GM19025 (cell line): ENCODE measurements around the gene RTN4.
"Not testable (repeated sequence)": the region's sequence is repeated elsewhere in the genome, so short reads cannot be mapped to it uniquely, and the experiment has no call there.

ENCODE experiments used
- ATAC-seq: cut with Tn5 transposase; IDR thresholded peaks from one replicate; pipeline ENCODE4 v1.9.1; 2021; ENCODE audit warnings: mild to moderate bottlenecking, low read depth, moderate library complexity; ENCODE audit not compliant: unreplicated experiment

Gene RTN4, protein sequence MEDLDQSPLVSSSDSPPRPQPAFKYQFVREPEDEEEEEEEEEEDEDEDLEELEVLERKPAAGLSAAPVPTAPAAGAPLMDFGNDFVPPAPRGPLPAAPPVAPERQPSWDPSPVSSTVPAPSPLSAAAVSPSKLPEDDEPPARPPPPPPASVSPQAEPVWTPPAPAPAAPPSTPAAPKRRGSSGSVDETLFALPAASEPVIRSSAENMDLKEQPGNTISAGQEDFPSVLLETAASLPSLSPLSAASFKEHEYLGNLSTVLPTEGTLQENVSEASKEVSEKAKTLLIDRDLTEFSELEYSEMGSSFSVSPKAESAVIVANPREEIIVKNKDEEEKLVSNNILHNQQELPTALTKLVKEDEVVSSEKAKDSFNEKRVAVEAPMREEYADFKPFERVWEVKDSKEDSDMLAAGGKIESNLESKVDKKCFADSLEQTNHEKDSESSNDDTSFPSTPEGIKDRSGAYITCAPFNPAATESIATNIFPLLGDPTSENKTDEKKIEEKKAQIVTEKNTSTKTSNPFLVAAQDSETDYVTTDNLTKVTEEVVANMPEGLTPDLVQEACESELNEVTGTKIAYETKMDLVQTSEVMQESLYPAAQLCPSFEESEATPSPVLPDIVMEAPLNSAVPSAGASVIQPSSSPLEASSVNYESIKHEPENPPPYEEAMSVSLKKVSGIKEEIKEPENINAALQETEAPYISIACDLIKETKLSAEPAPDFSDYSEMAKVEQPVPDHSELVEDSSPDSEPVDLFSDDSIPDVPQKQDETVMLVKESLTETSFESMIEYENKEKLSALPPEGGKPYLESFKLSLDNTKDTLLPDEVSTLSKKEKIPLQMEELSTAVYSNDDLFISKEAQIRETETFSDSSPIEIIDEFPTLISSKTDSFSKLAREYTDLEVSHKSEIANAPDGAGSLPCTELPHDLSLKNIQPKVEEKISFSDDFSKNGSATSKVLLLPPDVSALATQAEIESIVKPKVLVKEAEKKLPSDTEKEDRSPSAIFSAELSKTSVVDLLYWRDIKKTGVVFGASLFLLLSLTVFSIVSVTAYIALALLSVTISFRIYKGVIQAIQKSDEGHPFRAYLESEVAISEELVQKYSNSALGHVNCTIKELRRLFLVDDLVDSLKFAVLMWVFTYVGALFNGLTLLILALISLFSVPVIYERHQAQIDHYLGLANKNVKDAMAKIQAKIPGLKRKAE

DNA sequence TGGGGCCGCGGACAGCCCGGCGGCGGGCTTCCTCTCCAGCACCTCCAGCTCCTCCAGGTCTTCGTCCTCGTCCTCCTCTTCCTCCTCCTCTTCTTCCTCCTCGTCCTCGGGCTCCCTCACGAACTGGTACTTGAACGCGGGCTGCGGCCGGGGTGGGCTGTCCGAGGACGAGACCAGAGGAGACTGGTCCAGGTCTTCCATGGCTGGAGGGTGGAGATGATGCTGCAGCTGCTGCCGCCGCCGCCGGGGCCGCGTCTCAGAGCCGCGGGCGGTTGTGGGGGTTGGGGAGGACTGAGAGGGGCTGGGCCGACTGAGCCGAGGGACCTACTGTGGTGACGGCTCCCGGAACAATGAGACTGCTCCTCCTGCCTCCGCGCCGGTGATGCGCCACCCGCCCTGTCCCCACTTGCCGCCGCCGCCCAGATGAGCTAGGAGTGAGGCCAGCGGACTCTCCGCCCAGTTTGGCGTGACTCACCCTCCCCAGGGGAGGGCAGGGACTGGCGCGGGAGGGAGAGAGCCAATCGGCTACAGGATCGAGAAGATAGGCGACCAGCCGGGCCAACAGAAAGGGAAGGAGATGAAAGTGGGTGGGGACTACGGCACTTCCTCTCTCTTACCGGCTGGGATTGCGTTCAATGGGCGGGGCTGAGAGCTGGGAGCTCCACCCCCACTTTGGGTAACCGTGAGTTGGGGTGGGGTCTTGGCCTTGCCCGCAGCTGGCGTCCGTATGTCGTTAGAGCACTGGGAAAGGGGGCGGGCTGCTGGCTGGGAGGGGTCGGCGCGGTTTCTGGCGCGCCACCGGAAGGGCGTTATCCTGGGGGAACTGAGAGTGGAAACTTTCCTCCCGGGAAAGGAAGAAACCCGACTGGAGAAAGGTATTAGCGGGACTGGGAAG is at the start of gene RTN4:
TSS of gene RTN4 (minus strand) at position 352 of the 895 bp plus-strand sequence. CDS start at position 201, 151 bp downstream.
- peak; percentile 87 for ATAC-seq

DNA sequence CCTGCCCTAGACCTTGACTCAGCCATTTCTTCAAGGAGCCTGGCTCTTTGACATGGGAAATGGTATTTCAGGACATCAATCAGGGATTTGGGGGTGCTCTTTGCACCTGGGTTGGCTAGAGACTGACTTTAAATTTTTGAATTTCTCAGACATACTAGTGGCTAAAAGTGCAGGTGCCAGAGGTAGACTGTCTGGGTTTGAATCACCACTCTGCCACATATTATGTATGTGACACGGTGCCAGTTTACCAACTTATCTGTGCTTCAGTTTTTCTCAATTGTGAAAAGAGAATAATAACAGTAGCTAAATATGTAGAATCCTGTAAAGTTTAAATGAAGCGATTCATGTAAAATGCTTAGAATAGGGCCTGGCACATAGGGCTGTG is 49.2 kb upstream of the RTN4 start:
- ATAC-seq, result no peak

DNA sequence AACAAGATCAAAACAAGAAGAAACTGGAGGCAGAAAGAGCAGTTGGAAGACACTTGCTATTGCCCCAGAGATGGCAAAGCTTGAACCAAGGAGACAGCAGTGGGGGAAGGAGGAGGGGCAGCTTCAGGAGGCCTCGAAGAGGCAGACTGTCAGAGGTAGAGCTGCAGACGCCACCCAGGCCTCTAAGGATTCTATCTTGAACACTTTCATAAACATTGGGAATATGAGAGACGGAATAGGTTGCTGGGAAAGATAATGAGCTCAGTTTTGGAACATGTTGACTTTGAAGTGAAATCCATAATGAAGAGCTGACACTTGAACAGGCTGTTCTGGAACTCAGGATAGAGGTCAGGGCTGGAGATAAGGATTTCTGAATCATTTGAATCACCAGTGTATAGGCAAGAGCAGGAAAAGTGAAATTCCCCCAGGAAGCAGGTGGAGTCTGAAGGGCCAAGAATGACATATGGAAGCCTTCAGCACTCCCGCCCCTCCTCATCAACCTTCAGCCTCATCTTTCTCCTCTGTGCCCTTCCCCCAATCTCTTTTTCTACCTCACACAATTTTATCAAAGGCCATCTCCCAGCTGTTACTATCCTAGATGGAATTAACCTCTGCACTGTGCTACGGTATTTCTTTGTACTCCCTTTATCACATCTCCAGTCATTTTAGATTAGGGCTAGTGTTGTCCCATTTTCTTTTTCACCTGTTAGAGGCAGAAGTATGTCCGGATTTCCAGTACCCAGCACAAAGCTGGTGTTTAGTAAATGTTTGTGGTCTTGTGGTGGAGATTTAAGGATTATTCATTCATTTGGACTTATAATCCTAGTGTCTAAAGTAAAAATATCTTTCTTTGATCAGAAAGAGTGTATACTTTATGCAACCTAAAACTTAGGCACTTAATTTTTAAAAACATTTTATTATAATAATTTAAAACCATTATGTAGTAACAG is 47.5 kb upstream of the RTN4 start:
- no peak for ATAC-seq

DNA sequence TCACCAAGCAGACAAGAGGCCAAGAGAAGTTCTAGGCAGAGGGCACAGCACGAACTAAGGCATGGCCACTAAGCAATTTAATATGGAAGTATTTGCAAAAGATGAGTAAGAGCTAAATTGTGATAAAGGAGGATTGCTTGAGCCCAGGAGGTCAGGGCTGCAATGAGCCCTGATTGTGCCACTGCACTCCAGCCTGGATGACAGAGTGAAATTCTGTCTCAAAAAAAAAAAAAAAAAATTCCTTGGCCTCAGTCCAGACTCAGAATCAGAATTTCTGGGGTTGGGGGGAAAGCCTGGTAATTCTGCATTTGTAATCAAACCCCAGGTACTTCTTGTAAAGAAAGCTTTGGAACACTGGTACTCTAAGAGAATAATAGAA is 46.8 kb upstream of the RTN4 start:
- no peak for ATAC-seq

DNA sequence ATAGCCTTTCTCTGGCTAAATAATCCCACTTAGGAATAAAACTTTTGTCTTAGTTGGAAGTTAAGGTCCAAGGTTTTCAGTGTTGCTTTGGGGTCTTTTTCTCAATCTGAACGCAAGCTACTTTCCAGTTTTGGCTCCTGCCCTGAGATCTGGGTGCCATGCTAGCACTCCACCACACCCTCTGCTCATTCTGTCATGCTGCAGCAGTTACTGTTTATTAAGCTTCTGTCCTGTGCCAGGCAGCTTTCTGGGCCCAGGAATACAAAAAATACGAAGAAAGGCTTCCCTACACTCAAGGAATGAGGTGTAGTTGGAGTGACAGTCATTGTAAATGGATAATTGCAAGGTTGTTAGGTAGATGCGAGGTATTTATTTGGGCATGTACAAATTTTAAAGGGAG is 46.3 kb upstream of the RTN4 start:
- ATAC-seq, result no peak

DNA sequence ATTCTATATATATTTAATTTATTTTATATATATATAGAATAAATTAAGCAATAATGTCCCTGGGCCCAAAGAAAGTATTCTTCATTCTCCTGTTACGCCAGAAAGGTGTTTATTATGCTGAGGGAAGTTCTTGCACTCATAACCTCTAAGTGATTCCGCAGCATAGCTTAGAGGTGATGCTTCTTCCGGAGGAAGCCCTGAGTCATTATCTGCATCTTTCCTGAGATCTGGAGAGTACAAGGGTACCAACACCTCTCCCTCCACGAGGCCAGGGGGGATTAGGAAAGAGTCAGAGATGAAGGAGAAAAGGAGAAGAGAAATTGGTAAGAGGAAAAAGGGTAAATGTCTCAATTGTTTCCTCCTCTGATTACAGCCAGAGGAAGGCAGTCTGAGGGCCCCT is 43.1 kb upstream of the RTN4 start:
- ATAC-seq, result no peak

DNA sequence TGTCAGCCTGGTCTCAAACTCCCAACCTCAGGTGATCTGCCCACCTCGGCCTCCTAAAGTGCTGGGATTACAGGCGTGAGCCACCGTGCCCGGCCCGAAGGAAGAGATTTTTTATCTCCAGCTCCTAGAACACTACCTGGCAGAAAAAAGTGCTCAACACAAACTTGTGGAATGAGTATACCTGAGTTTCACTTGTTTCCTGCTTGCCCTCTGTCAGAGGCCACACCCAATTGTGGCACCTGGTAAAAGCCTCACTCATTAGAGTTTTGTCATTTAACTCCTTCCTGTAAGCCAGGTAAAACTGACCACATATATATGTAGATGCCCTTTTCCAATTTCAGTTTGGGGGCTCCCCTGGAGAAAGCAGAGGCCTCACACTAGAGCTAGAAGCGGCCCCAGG is 42.2 kb upstream of the RTN4 start:
- no peak for ATAC-seq

DNA sequence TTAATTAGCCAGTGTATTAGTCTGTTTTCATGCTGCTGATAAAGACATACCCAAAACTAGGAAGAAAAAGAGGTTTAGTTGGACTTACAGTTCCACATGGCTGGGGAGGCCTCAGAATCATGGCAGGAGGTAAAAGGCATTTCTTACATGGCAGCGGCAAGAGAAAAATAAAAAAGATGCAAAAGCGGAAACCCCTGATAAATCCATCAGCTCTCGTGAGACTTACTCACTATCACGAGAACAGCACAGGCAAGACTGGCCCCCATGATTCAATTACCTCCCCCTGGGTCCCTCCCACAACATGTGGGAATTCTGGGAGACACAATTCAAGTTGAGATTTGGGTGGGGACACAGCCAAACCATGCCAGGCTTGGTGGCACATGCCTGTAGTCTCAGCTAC is 41.4 kb upstream of the RTN4 start:
- not testable (repeated sequence) for ATAC-seq

DNA sequence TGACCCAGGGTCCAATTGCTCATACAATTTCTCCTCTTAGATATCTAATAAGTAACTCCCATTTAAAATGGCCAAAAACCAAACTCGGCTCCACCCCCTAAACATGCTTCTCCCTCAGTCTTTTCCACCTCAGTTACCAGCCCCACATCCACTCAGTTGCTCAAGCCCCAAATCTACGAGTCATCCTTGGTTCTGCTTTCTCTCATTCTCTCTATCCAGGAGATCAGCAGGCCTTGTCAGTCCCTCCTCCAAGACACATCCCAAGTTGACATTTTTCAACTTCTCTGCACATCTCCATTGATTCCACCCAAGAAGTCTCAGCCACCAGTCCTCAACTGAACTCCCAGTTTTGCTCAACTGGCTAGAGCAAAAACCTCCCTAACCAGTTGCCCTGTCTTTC is 40.5 kb upstream of the RTN4 start:
- ATAC-seq, result no peak

DNA sequence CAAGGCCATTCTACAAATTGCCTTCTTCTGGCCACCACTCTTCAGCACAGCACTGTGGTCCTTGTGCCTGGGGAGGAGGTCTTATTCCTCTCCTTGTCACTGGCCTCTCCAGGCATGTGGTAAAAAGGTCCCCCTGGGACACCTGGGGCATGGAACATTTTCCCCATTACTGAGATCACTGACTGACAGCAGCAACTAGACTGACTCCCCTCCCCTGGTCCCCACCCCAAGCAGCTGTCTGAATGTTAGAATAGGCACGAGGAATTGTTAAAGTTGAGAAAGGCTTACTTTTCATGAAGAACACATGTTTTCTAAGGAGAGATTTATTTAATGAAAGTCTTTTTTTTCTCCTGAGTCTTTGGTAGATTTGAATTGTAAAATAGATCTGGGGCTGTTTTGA is 39.5 kb upstream of the RTN4 start:
- ATAC-seq, result no peak

DNA sequence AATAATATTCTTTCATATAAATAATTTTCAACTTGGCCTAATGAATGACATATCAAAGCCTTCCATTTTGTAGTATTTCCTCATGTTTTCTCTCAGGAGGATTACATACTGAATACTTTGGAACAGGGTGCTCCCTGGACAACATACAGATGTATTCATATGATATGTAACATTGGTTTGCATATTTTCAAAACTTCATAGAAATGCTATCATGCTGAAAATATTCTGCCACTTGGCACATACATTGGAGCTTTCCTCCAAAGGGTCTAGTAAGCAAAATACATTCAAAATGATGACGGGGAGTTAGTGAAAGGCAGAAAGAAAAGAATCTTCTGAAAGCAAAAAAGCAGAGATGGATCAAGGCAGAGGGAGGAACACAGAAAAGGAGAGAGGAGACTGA is 38.1 kb upstream of the RTN4 start:
- no peak for ATAC-seq

DNA sequence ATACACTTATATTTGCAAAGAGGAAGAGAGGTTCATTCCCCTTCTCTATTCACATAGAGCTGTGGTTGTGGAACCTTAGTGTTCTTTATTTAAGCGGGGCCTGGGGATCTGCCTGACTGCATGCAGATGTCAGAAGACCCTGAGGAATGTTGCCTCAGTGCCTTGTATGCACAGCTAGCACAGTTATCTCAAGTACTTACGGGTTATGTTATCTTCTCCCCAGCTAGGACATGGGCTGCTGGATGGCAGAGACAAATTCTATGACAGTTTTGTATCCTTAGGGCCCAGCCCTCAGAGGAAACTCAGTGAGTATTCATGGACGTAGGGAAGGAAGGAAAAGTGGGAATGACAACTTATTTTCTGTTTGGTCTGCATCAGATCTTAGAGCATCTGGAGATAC is 37.7 kb upstream of the RTN4 start:
- ATAC-seq, result no peak

DNA sequence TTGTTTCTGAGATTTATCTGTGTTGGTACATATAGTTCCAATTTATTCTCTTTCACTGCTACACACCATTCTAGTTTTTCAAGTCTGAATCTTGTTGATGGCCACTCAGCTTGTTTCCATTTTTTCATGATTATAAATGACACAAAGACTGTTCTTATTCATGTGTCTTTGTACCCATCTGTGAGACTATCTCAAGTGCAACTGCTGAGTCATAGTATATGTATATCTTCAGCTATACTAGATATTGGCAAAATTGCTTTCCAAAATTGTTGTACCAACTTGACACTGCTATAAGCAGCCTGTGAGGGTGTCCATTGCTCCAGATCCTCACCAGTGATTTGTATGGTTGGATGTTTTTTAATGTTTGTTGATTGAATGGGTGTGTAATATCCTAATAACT is 37.2 kb upstream of the RTN4 start:
- no peak for ATAC-seq

DNA sequence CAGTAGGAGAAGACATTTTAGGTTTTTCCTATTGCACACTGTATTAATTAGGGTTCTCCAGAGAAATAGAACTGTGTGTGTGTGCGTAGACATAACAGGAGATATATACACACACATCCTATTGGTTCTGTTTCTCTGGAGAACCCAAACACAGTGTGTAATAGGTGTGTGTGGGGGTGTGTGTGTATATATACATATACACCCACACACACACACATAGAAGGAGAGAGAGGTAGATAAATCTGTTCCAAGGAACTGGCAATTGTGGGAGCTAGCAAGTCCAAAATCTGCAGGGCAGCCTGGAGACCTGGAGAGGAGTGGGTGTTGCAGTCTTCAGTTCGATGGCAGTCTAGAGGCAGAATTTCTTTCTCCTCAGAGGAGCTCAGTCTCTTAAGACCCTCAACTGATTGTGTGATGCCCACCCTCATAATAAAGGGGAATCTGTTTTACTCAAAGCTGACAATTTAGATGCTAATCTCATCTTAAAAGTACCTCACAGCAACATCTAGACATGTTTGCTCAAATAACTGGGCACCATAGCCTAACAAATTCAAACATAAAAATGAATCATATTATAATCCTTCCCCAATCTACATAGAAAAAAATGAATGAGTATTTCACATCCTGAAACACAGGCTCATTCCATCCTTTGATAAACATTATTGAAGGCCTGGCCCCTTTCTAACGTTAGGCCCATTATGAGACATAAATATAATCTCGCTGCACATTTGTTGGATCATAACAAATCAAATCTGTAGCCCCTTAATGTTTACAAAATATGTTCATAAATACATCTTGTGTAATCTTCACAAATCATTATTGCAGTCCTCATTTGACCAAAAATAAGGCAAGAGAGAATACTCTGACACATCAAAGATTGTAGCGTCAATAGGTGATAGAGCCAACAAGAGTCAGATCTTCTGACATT is 35.1 kb upstream of the RTN4 start:
- ATAC-seq, result no peak

DNA sequence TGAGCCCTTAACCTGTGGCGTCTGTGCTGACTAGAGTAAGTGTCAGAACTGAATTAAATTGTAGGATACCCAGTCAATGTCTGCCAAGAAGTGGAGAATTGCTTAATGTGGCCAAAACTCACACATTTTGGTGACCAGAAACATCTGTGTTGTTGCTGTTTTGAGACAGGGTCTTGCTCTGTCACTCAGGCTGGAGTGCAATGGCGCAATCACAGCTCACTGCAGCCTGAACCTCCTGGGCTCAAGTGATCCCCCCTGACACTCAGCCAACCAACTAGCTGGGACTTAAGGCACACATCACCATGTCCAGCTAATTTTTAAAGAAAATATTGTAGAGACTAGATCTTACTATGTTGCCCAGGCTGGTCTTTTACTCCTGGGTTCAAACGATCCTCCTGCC is 34.4 kb upstream of the RTN4 start:
- ATAC-seq, result no peak

DNA sequence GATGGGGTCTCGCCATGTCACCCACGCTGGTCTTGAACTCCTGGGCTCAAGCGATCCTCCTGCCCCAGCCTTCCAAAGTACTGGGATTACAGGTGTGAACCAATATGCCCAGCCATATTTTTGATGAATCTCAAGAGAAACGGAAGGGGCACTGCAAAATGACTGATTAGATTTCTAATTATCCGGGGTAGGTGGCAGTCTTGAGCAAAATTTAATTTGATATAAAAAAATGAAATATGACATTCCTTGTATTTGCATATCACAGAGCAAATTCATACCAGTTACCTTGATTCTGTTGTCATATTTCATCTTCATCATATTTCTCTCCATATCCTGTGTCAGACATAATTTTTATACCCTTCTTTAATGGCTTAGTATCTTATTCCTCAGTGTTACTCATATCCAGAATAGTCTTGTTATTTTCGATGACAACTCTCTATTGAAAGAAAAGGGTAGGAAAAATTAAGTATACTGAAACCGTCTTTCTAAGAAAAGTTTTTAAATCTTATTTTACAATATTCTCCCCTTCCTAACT is 30.0 kb upstream of the RTN4 start:
- no peak for ATAC-seq

DNA sequence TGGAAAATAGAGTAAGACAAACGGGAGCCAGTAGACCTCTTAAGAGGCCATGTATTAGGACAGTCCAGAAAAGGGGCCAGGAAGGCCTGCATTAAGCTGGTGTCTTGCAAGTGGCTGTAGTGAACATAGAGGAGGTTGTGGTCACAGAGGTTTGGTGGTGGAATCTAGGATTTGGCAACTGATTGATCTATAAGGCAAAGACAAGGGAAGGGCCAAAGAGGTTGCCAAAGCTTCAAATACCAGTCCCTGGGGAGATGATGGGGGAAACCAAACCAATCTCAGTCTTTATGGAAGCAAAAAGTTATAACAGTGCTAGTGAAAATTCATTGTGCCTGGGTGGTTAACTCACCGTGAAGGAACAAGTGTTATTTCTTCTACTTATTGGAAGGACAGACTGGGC is 28.7 kb upstream of the RTN4 start:
- ATAC-seq, result no peak

DNA sequence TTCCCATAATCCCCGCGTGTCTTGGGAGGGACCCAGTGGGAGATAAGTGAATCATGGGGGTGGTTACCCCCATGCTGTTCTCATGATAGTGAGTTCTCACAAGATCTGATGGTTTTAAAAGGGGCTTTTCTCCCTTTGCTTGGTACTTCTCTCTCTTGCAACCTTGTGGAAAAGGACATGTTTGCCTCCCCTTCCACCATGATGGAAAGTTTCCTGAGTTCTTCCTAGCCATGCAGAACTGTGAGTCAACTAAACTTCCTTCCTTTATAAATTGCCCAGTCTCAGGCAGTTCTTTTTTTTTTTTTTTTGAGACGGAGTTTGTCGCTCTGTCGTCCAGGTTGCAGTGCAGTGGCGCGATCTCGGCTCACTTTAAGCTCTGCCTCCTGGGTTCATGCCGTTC is 26.5 kb upstream of the RTN4 start:
- ATAC-seq, result no peak
